Fibroblast of the aortic adventitia (primary cell): Measurements from ENCODE around the gene PYHIN1. TPM values are rescaled to one million over a fixed set of nuclear protein-coding genes. Genes with fewer than 3 reads are reported as not detected.

ENCODE experiments used
- DNase-seq: peaks from one replicate; pipeline ENCODE4 v3.0.0-alpha.2; 2010; ENCODE audit warnings: low read depth
- H3K4me3 ChIP-seq: 2 replicates; pipeline ENCODE4 v1.5.1; 2011; ENCODE audit warnings: low read depth, mild to moderate bottlenecking, control low read depth, low read length, moderate library complexity
- total RNA-seq: library from RNA; depleted of rRNA; stranded (reverse); fragments of >200 nt; gene quantifications from 2 replicates; pipeline ENCODE4 v1.2.3, GENCODE V29; 2012; ENCODE audit warnings: low replicate concordance
- TF ChIP-seq, protein P1 (sequence below): IDR thresholded peaks from 2 replicates; pipeline ENCODE4 v1.5.1; 2011; ENCODE audit warnings: mild to moderate bottlenecking, low read length, control low read depth, inconsistent platforms; ENCODE audit not compliant: insufficient read depth

PYHIN1 gene
- total RNA-seq, 1 donor: not detected

DNA sequence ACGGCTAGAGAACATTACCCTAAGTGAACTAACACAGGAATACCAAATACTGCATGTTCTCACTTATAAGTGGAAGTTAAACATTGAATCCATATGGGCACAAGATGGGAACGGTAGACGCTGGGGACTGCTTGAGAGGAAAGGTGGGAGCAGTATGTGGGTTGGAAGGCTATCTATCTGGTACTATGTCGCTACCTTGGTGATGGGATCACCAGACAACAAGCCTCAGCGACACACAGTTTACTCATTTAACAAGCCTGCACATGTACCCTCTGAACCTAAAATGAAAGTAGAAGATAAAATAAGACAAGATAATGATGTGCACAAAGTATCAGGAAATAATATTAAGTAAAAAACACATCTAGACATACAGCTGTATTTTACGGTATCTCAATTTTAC, 819 bp downstream of the PYHIN1 start:
- H3K4me3 ChIP-seq: no peak overlapping the region
- TF ChIP-seq, protein P1, sequence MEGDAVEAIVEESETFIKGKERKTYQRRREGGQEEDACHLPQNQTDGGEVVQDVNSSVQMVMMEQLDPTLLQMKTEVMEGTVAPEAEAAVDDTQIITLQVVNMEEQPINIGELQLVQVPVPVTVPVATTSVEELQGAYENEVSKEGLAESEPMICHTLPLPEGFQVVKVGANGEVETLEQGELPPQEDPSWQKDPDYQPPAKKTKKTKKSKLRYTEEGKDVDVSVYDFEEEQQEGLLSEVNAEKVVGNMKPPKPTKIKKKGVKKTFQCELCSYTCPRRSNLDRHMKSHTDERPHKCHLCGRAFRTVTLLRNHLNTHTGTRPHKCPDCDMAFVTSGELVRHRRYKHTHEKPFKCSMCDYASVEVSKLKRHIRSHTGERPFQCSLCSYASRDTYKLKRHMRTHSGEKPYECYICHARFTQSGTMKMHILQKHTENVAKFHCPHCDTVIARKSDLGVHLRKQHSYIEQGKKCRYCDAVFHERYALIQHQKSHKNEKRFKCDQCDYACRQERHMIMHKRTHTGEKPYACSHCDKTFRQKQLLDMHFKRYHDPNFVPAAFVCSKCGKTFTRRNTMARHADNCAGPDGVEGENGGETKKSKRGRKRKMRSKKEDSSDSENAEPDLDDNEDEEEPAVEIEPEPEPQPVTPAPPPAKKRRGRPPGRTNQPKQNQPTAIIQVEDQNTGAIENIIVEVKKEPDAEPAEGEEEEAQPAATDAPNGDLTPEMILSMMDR: no peak
- no peak for DNase-seq

DNA sequence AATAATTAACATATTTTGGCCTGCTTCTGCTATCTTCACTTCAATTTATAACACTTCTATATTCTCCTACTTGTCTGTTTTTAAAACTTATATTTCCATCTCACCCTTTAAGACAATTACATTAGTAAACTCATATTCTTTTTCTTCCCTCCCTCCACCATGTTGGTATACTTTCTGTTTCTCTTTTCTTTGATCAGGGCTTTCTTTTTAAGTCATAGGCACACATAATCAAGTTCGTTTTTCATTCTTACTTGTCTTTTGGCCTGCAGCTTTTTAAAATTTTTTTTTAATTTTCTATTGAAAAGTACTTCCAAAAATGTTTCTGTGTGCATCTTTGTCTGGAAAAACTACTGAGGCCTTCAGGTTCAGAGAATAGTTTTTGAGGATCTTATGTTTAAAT, 2.3 kb downstream of the PYHIN1 start:
- H3K4me3 ChIP-seq: no peak overlapping the region
- DNase-seq: no peak
- TF ChIP-seq, protein P1: no peak

DNA sequence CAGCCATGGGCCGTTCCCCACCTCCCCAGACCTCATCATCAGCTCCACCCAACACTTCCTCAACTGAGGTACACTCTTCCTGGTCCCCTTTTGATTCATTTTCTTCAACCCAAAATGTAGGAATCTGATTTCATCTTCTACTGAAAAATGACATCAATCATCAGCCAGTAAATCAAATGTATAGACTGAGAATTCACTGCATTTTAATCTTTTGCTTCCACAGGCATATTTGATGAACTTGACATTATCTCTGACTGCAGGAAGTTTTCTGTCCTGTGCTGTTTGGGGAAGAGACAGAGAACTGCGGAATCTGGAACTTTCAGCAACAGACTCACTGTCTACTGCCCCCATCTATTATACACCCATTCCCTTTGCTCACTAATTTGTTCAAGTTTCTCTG, 7.8 kb downstream of the PYHIN1 start:
- TF ChIP-seq, protein P1: no peak
- DNase-seq: no peak
- no peak overlapping the region for H3K4me3 ChIP-seq

DNA sequence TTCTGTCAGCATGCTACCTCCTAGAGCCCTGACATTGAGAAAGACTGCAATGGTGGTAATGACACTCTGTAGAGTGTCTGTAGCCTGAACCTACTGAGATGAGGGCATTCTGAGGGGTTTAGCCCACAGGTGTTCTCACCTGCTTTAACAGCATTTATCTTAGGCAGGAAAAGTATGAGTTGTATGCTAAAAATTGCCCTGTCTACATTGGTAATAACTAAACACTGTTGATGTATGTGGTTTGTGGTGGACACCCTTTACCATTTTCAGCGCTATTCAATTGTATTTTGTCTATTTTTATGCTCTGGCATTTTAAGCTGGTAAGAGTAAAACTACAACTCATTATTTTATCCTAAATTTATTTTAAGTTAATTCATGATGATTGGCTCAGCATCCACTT, 10.0 kb downstream of the PYHIN1 start:
- TF ChIP-seq, protein P1: no peak
- no peak for DNase-seq
- no peak overlapping the region for H3K4me3 ChIP-seq

DNA sequence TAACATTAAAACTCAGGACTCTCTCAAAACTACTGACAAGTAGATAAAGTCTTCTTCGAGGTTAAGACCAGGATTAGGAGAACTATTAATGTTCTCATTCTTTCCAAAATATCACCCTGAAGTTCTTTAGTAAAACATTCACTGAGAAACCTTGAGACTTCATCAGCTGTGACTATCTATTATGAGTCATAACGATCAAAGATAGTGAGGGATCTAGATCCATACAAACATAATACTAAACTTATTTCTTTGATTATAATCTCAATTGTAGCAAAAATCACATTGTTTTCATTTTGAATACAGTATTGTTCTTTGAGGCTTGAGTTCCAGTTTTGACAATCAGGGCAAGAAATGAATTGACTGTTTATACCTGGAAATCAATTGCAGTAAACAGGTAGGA, 11.1 kb downstream of the PYHIN1 start:
- no peak overlapping the region for H3K4me3 ChIP-seq
- DNase-seq: no peak
- TF ChIP-seq, protein P1: no peak

DNA sequence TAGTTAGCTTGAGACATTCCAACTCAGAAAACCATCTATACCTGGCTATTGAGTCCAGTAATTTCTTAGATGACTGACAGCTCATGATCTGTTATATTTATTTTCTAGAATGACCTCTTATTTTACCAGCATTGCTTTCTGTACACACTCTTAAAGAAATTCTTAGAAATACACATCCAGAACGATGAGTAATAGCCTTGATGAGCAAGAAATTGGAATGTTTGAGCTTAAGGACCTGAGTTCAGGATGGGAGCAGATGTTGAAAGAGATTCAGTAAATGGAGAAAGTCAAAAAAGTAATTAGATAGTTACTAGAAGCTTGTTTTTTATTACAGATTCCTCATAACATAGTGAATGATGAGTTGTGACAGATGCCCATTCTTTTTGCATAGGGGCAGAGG, 11.7 kb downstream of the PYHIN1 start:
- TF ChIP-seq, protein P1: no peak
- H3K4me3 ChIP-seq: no peak overlapping the region
- DNase-seq: no peak

DNA sequence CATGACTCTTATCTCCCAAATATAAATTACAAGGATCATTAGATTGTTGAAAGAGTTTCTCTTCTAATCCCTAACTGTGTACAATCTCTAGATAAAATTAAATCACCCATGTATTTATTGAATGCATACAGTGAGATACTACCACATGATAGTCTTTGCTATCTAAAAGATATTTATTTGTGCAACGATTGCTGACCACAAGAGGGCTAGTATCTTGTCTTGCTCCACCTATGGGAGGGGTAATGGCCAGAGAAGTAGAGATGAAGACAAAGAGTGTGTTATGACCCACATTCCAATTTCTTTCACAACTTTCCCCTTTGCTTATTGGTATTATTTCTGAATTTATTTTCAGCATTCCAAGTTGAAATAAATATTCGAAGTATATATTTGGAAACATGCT, 13.7 kb downstream of the PYHIN1 start:
- DNase-seq: no peak
- TF ChIP-seq, protein P1: no peak
- no peak overlapping the region for H3K4me3 ChIP-seq
